Measurements from ENCODE around the gene RAB10.
A peak's percentile ranks its signal among the peaks of the same experiment; 100 is the strongest.

GRCh38 chr2:26088038-26088643 is 54.3 kb downstream of the RAB10 start:
- TF ChIP-seq POLR2A (IDR thresholded peaks at IDR 0.05; ENCODE audit: extremely low read depth, insufficient read length) (no peak), CTCF (IDR thresholded peaks at IDR 0.05; ENCODE audit: low read depth, low read length) (peak; percentile 90), MYC (IDR thresholded peaks at IDR 0.05; ENCODE audit: low read depth, low read length) (no peak), MAX (IDR thresholded peaks at IDR 0.05; ENCODE audit: low read depth, low read length) (no peak)

All from NB4 (cell line).